SK-N-SH (cell line): Measurements from ENCODE around the gene POLD4. TPM values are rescaled to one million over a fixed set of nuclear protein-coding genes. Genes with fewer than 3 reads are reported as not detected.
A peak's percentile ranks its signal among the peaks of the same experiment; 100 is the strongest.

Experiments
- CTCF ChIA-PET: fragments of 300-600, 350-600 bp; formaldehyde crosslinking; extraction: SDS; loops from one replicate; lab custom pipeline; 2021; lab: Yijun Ruan, JAX
- POLR2A ChIA-PET: fragments of 350-600 bp; sonication (Branson Sonifier 250); formaldehyde crosslinking; extraction: SDS; loops from one replicate; lab custom pipeline; 2020; ENCODE audit warnings: antibody characterized with exemption, inconsistent platforms; lab: Yijun Ruan, JAX
- DNase-seq: peaks from one replicate; pipeline ENCODE4 v3.0.0; 2012
- H2AFZ ChIP-seq: fragments of 200-600 bp; sonication (generic); 2 replicates; pipeline ENCODE4 v1.8.1; 2016; ENCODE audit warnings: antibody characterized with exemption, mild to moderate bottlenecking, low read depth
- H3F3A ChIP-seq: fragments of 200-600 bp; sonication (generic); replicated peaks from 2 replicates; pipeline ENCODE3; 2016; ENCODE audit warnings: antibody characterized with exemption, mild to moderate bottlenecking; ENCODE audit not compliant: insufficient read depth
- H3K27ac ChIP-seq, 2 experiments: fragments of 200-500 bp in 1 of 2; fragments of 200-600 bp in 1 of 2; sonication (Bioruptor generic) in 1 of 2; sonication (generic), shearing (Covaris generic) in 1 of 2; 2 replicates each; pipeline versions ENCODE4 v1.5.1 to v1.6.1; 2014 to 2016; ENCODE audit warnings: low read depth in 2 of 2, inconsistent platforms in 1 of 2, low read length in 1 of 2, mild to moderate bottlenecking in 1 of 2, mixed read lengths in 1 of 2
- H3K27me3 ChIP-seq: fragments of 200-600 bp; sonication (generic), shearing (Covaris generic); 2 replicates; pipeline ENCODE4 v1.6.1; 2016; ENCODE audit warnings: mixed run types; ENCODE audit not compliant: insufficient read depth
- H3K36me3 ChIP-seq, 2 experiments: fragments of 200-500 bp in 1 of 2; fragments of 200-600 bp in 1 of 2; sonication (Bioruptor generic) in 1 of 2; sonication (generic) in 1 of 2; replicated peaks in 1 of 2; 2 replicates each; pipeline versions ENCODE3 to v1.5.1; 2014 to 2016; ENCODE audit warnings: low read length in 1 of 2, mild to moderate bottlenecking in 1 of 2; ENCODE audit not compliant: insufficient read depth in 2 of 2, control insufficient read depth in 1 of 2
- H3K4me1 ChIP-seq, 2 experiments: fragments of 200-500 bp in 1 of 2; fragments of 200-600 bp in 1 of 2; sonication (Bioruptor generic) in 1 of 2; sonication (generic), shearing (Covaris generic) in 1 of 2; 2 replicates each; pipeline versions ENCODE4 v1.5.1 to v1.6.1; 2014 to 2016; ENCODE audit warnings: low read depth in 1 of 2, low read length in 1 of 2, mixed run types in 1 of 2; ENCODE audit not compliant: insufficient read depth in 2 of 2, control insufficient read depth in 1 of 2
- H3K4me2 ChIP-seq: fragments of 200-600 bp; sonication (generic), shearing (Covaris generic); 2 replicates; pipeline ENCODE4 v1.6.1; 2017; ENCODE audit warnings: mixed run types
- H3K4me3 ChIP-seq, 2 experiments: fragments of 200-500 bp in 1 of 2; fragments of 200-600 bp in 1 of 2; sonication (Bioruptor generic) in 1 of 2; sonication (generic), shearing (Covaris generic) in 1 of 2; 2 replicates each; pipeline versions ENCODE4 v1.5.1 to v1.8.1; 2014 to 2016; ENCODE audit warnings: low read depth in 2 of 2, inconsistent platforms in 1 of 2, low read length in 1 of 2, mild to moderate bottlenecking in 1 of 2, mixed read lengths in 1 of 2, moderate library complexity in 1 of 2
- H3K79me2 ChIP-seq: fragments of 200-600 bp; sonication (generic); 2 replicates; pipeline ENCODE4 v1.8.1; 2017; ENCODE audit warnings: mild to moderate bottlenecking; ENCODE audit not compliant: insufficient read depth
- H3K9ac ChIP-seq: fragments of 200-600 bp; sonication (generic); 2 replicates; pipeline ENCODE4 v1.6.1; 2017; ENCODE audit warnings: mixed run types
- H3K9me2 ChIP-seq: fragments of 200-600 bp; sonication (generic); 2 replicates; pipeline ENCODE4 v1.6.1; 2017; ENCODE audit warnings: mixed run types
- H3K9me3 ChIP-seq: fragments of 200-600 bp; sonication (generic); 2 replicates; pipeline ENCODE4 v1.6.1; 2017; ENCODE audit warnings: mixed run types, mild to moderate bottlenecking, moderate library complexity
- H4K20me1 ChIP-seq: fragments of 200-600 bp; sonication (generic); 2 replicates; pipeline ENCODE4 v1.6.1; 2017; ENCODE audit warnings: mild to moderate bottlenecking, mixed run types; ENCODE audit not compliant: insufficient read depth
- EP300 ChIP-seq, 2 experiments: IDR thresholded peaks; 2 replicates each; pipeline versions ENCODE4 v1.4.0 to v1.6.1; 2012; ENCODE audit warnings: borderline replicate concordance in 1 of 2, low read depth in 1 of 2, low read length in 1 of 2
- EZH2phosphoT487 ChIP-seq: fragments of 200-600 bp; sonication (generic); IDR thresholded peaks from 2 replicates; pipeline ENCODE4 v1.6.1; 2017; ENCODE audit warnings: low read depth, mixed run types, mild to moderate bottlenecking, antibody characterized with exemption, moderate library complexity, borderline replicate concordance
- MXI1 ChIP-seq: IDR thresholded peaks from 2 replicates; pipeline ENCODE4 v1.6.1; 2012; ENCODE audit warnings: mild to moderate bottlenecking, low read depth, low read length, improper control_type of control experiment
- RXRA ChIP-seq: IDR thresholded peaks from 2 replicates; pipeline ENCODE4 v1.4.0; 2012; ENCODE audit warnings: low read depth, mild to moderate bottlenecking, borderline replicate concordance
- SIN3A ChIP-seq: IDR thresholded peaks from 2 replicates; pipeline ENCODE4 v1.6.1; 2012; ENCODE audit warnings: low read depth, mild to moderate bottlenecking, low read length, moderate library complexity, borderline replicate concordance
- ZBTB33 ChIP-seq: IDR thresholded peaks from 2 replicates; pipeline ENCODE4 v1.4.0; 2012; ENCODE audit warnings: low read depth, borderline replicate concordance
- WGBS: methylation state at CpG from one replicate; pipeline ENCODE4 v1.1.6; 2017; ENCODE audit warnings: low lambda C conversion rate; 5-methylcytosine and 5-hydroxymethylcytosine counted together
- polyA plus RNA-seq, 3 experiments: library from polyadenylated mRNA; depleted of rRNA; stranded (reverse); fragments of >200 nt; gene quantifications; 2 replicates each; pipeline ENCODE4 v1.2.3, GENCODE V29; 2012
- TF ChIP-seq, protein P1 (sequence below): IDR thresholded peaks from 2 replicates; pipeline ENCODE4; 2012

Gene POLD4
- polyA plus RNA-seq, 1 of the 3 experiments (the other 2 are of a cell fraction), result 80.4 TPM

GRCh38 chr11:67375320-67376055 lies 22.1 kb upstream of the POLD4 start:
- POLR2A ChIA-PET, result interaction anchor here (1.4 kb wide), 1 partner anchor 135 kb away, joined by 4 read pairs; no protein-coding TSS in a partner anchor
- TF ChIP-seq EZH2phosphoT487 (no peak), ZBTB33 (no peak), RXRA (peak; percentile 43; the same call in 1 of the 2 replicates), SIN3A (no peak)
- TF ChIP-seq, protein P1, sequence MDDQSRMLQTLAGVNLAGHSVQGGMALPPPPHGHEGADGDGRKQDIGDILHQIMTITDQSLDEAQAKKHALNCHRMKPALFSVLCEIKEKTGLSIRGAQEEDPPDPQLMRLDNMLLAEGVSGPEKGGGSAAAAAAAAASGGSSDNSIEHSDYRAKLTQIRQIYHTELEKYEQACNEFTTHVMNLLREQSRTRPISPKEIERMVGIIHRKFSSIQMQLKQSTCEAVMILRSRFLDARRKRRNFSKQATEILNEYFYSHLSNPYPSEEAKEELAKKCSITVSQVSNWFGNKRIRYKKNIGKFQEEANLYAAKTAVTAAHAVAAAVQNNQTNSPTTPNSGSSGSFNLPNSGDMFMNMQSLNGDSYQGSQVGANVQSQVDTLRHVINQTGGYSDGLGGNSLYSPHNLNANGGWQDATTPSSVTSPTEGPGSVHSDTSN, result peak; percentile 64
- peaks cover 13% of the 10 kb centered on the region for H4K20me1 ChIP-seq
- no peaks in the 10 kb centered on the region for H3K36me3 ChIP-seq
- H3K4me3 ChIP-seq, result no peak overlapping the region
- no peak for DNase-seq
- H3K4me2 ChIP-seq, result peak overlapping the region; percentile 73; the same call in 1 of the 2 replicates
- H3F3A ChIP-seq, result peaks cover 26% of the 10 kb centered on the region
- H2AFZ ChIP-seq, result no peak overlapping the region
- peak overlapping the region; percentile 52; the same call in 1 of the 2 replicates for H3K9ac ChIP-seq
- H3K9me2 ChIP-seq, result no peaks in the 10 kb centered on the region
- no peaks in the 10 kb centered on the region for H3K27me3 ChIP-seq
- peaks cover 28% of the 10 kb centered on the region for H3K79me2 ChIP-seq
- no peaks in the 10 kb centered on the region for H3K9me3 ChIP-seq
- 55% methylated on average over 14 of the region's 15 CpGs for WGBS
- H3K27ac ChIP-seq, result peak overlapping the region; percentile 7 to 96; a peak in 3 of 4 replicates
- CTCF ChIA-PET, result interaction anchor here (1.4 to 19.7 kb wide), 6 partner anchors 14 to 114 kb away, joined by 6 to 955 read pairs (median 11); partner anchors contain the start of genes POLD4 and PPP1CA
- peaks cover 42 to 54% of the 10 kb centered on the region in 2 experiments; a peak in 3 of 4 replicates for H3K4me1 ChIP-seq

DNA sequence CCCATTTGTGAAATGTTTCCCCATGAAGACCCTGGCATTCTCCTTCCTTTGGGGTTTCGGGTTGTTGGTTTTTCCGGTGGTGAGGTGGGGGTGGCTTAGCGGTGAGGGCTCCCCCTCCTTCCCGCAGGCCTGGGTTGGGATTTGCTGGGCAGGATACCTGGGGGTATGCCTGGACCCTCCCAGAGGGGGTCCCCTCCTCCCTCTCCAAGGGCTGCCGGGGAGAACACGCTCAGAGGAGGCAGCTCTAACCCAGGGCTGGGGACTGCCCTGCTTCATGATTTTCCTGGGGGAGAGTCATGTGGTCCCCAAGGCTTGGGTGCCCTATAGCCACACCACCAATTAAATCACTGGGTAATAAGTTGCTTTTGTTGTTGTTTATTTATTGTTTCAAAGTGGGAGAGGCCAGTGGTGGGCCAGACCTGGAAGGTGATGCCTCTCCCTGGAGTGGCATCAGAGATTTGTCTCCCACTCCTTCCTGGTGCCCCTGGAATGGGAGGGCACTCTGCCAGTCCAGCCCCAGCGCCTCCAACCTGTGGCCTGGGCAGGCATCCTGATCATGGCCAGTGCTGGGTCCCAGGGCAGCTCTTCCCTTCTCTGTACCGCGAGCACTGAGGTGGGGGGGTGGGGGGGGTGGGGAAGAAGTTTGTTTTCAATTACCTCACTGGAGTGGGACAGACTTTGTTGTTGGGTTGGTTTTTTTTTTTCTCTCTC lies 21.4 kb upstream of the POLD4 start:
- H3K4me3 ChIP-seq, result peak overlapping the region; percentile 61 to 83; a peak in 3 of 4 replicates
- peak overlapping the region; percentile 67 to 96; a peak in 3 of 4 replicates for H3K27ac ChIP-seq
- ChIA-PET POLR2A (interaction anchor here (1.4 kb wide), 1 partner anchor 134 kb away, joined by 4 read pairs; no protein-coding TSS in a partner anchor), CTCF (interaction anchor here (0.9 to 19.7 kb wide), 9 partner anchors 7 to 113 kb away, joined by 3 to 955 read pairs (median 10); partner anchors contain the start of gene POLD4)
- peaks cover 21% of the 10 kb centered on the region for H4K20me1 ChIP-seq
- H3K79me2 ChIP-seq, result peaks cover 36% of the 10 kb centered on the region
- peak overlapping the region; percentile 77 for H3K4me2 ChIP-seq
- no peaks in the 10 kb centered on the region for H3K9me2 ChIP-seq
- no peak overlapping the region for H2AFZ ChIP-seq
- peak overlapping the region; percentile 100 for H3K9ac ChIP-seq
- peaks cover 45 to 53% of the 10 kb centered on the region in 2 experiments; a peak in 3 of 4 replicates for H3K4me1 ChIP-seq
- H3K27me3 ChIP-seq, result no peaks in the 10 kb centered on the region
- 16% methylated on average over 7 of the region's 9 CpGs for WGBS
- TF ChIP-seq EP300 (IDR thresholded peaks at IDR 0.05; ENCODE audit: borderline replicate concordance in 1 of 2, low read depth in 1 of 2, low read length in 1 of 2), result peak in 1 of 2 experiments; percentile 11; a peak in 1 of 4 replicates
- no peak for TF ChIP-seq MXI1
- no peaks in the 10 kb centered on the region for H3K36me3 ChIP-seq
- no peaks in the 10 kb centered on the region for H3K9me3 ChIP-seq
- H3F3A ChIP-seq, result peaks cover 19% of the 10 kb centered on the region
- DNase-seq, result no peak
